Mesothelial cell of epicardium (in vitro differentiated cells): Measurements from ENCODE around the gene NIM1K. TPM values are rescaled to one million over a fixed set of nuclear protein-coding genes. Genes with fewer than 3 reads are reported as not detected.
A peak's percentile ranks its signal among the peaks of the same experiment; 100 is the strongest.

Source experiments
- DNase-seq, 2 experiments: peaks; one replicate each; pipeline ENCODE4 v3.0.0; 2021; ENCODE audit warnings: low spot score in 2 of 2; ENCODE audit not compliant: unreplicated experiment in 2 of 2
- H3K27ac Mint-ChIP-seq: 2 replicates; pipeline ENCODE4 v1.8.0; 2021; ENCODE audit warnings: mixed read lengths
- H3K27me3 Mint-ChIP-seq: 2 replicates; pipeline ENCODE4 v1.8.0; 2021; ENCODE audit warnings: low read depth, mixed read lengths
- H3K36me3 Mint-ChIP-seq: 2 replicates; pipeline ENCODE4 v1.8.0; 2021; ENCODE audit warnings: mixed read lengths
- H3K4me1 Mint-ChIP-seq: 2 replicates; pipeline ENCODE4 v1.8.0; 2021; ENCODE audit warnings: mixed read lengths
- H3K4me3 Mint-ChIP-seq: 2 replicates; pipeline ENCODE4 v1.8.0; 2021; ENCODE audit warnings: mild to moderate bottlenecking, moderate library complexity, mixed read lengths
- H3K9me3 Mint-ChIP-seq: 2 replicates; pipeline ENCODE4 v1.8.0; 2021; ENCODE audit warnings: mixed read lengths
- CTCF ChIP-seq: fragments of 200-600 bp; sonication (generic); IDR thresholded peaks from one replicate; pipeline ENCODE4 v1.5.0; 2021; ENCODE audit warnings: antibody characterized with exemption; ENCODE audit not compliant: unreplicated experiment
- total RNA-seq: library from RNA; stranded (reverse); gene quantifications from 3 replicates; pipeline ENCODE4 v1.2.1, GENCODE V29; 2021

NIM1K gene
- total RNA-seq, 1 donor from 2014 or later, result 0.22 TPM

- H3K9me3 Mint-ChIP-seq, result peaks cover 7% of the 10 kb centered on the region
- DNase-seq, result no peak
- H3K27me3 Mint-ChIP-seq, result no peaks in the 10 kb centered on the region
- peaks cover 66% of the 10 kb centered on the region for H3K4me1 Mint-ChIP-seq
- no peaks in the 10 kb centered on the region for H3K36me3 Mint-ChIP-seq
- TF ChIP-seq CTCF, result no peak
- H3K27ac Mint-ChIP-seq, result peak overlapping the region; percentile 98
- H3K4me3 Mint-ChIP-seq, result peak overlapping the region; percentile 95
Measured at GRCh38 chr5:43312699-43313034, 120.6 kb downstream of the NIM1K start.

DNA sequence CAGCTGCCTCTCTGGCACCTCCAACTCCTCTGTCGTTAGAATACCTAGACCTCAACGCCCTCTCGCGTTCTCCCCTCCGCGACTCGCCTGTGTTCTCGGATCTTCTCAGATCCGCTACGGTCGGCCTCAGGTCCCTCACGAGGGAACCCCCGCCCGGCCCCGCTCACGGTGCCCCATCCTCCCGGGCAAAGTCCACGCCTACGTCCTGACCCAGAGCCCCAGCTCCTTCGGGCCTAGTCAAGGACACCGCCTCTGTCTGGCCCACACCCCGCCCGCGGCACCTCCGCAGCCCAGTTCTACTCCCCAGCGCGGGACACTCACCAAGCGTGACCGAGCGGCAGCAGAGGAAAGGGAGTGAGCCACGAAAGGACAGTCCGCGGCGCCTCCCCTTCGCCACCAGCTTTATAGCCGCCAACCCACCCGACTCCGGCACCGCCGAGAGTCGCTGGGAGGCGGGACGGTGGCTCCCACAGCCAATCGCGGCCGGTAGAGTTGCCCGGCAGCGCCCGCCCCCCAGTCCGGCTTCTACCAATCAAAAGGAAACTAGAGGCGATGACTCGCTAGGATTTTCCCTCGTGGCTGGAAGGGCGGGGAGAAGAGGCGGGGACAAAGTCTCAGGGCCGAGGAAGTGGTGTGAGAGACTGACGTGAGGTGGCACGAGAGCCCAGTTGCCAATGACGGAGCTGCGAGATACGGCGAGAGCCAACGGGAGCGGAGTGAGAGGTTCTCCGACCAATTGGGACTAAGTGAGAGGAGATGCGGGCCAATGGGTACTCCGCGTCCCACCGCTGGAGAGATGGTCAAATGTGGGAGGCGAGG is 121.2 kb downstream of the NIM1K start, which contains the start of gene HMGCS1:
Gene HMGCS1 (minus strand): TSS at position 378 of the 819 bp plus-strand sequence. CDS start 14,447 bp downstream, outside the sequence.
- Mint-ChIP-seq H3K36me3 (no peaks in the 10 kb centered on the region), H3K4me1 (peaks cover 60% of the 10 kb centered on the region), H3K27me3 (no peaks in the 10 kb centered on the region), H3K4me3 (peak within 1 kb of the TSS; percentile 95), H3K9me3 (peaks cover 7% of the 10 kb centered on the region), H3K27ac (peak within 1 kb of the TSS; percentile 98)
- peak; percentile 94 to 99 for DNase-seq
- TF ChIP-seq CTCF, result no peak

- TF ChIP-seq CTCF, result no peak
Measured at GRCh38 chr5:43313854-43314457, 121.9 kb downstream of the NIM1K start.

GRCh38 chr5:43314724-43315123 is 122.7 kb downstream of the NIM1K start:
- TF ChIP-seq CTCF, result no peak
- peaks cover 7% of the 10 kb centered on the region for H3K9me3 Mint-ChIP-seq
- H3K27me3 Mint-ChIP-seq, result no peaks in the 10 kb centered on the region
- DNase-seq, result no peak
- H3K4me1 Mint-ChIP-seq, result peaks cover 45% of the 10 kb centered on the region
- H3K27ac Mint-ChIP-seq, result peak overlapping the region; percentile 98
- no peaks in the 10 kb centered on the region for H3K36me3 Mint-ChIP-seq
- H3K4me3 Mint-ChIP-seq, result no peak overlapping the region

More at GRCh38 chr5:43313854-43314457, 121.9 kb downstream of the NIM1K start:
- DNase-seq, result no peak
- Mint-ChIP-seq H3K36me3 (no peaks in the 10 kb centered on the region), H3K27ac (peak overlapping the region; percentile 98), H3K9me3 (peaks cover 7% of the 10 kb centered on the region), H3K4me3 (peak overlapping the region; percentile 95), H3K4me1 (peaks cover 53% of the 10 kb centered on the region), H3K27me3 (no peaks in the 10 kb centered on the region)

GRCh38 chr5:43315263-43315662 is 123.2 kb downstream of the NIM1K start:
- DNase-seq, result no peak
- H3K27me3 Mint-ChIP-seq, result no peaks in the 10 kb centered on the region
- no peak for TF ChIP-seq CTCF
- H3K4me3 Mint-ChIP-seq, result no peak overlapping the region
- H3K36me3 Mint-ChIP-seq, result no peaks in the 10 kb centered on the region
- H3K27ac Mint-ChIP-seq, result peak overlapping the region; percentile 98
- H3K9me3 Mint-ChIP-seq, result peaks cover 7% of the 10 kb centered on the region
- H3K4me1 Mint-ChIP-seq, result peaks cover 40% of the 10 kb centered on the region
